PFSK-1 (cell line): ENCODE data around the gene MYO7B.

Experiments used
- FOXP2 ChIP-seq: optimal IDR thresholded peaks from 2 replicates; pipeline ENCODE3; 2011; ENCODE audit warnings: borderline replicate concordance, control low read depth, inconsistent platforms; ENCODE audit not compliant: insufficient read depth; ENCODE audit errors: extremely low read length, extremely low read depth
- POLR2AphosphoS5 ChIP-seq: IDR thresholded peaks from 2 replicates; pipeline ENCODE4 v1.6.1; 2012; ENCODE audit warnings: low read depth, mild to moderate bottlenecking, control low read depth, low read length, moderate library complexity
- TAF1 ChIP-seq: IDR thresholded peaks from 2 replicates; pipeline ENCODE4 v1.6.1; 2012; ENCODE audit warnings: low read length, control low read depth, borderline replicate concordance; ENCODE audit not compliant: insufficient read depth
- TF ChIP-seq, protein P1 (sequence below), 2 experiments: IDR thresholded peaks; 2 replicates each; pipeline versions ENCODE4 v1.6.1 to v1.8.0; 2011 to 2012; ENCODE audit warnings: low read depth in 2 of 2, low read length in 2 of 2, control low read depth in 1 of 2, inconsistent platforms in 1 of 2, mild to moderate bottlenecking in 1 of 2, moderate library complexity in 1 of 2; ENCODE audit not compliant: insufficient read depth in 1 of 2

GRCh38 chr2:127508631-127509034 is 26.9 kb upstream of the MYO7B start:
- TF ChIP-seq, protein P1, sequence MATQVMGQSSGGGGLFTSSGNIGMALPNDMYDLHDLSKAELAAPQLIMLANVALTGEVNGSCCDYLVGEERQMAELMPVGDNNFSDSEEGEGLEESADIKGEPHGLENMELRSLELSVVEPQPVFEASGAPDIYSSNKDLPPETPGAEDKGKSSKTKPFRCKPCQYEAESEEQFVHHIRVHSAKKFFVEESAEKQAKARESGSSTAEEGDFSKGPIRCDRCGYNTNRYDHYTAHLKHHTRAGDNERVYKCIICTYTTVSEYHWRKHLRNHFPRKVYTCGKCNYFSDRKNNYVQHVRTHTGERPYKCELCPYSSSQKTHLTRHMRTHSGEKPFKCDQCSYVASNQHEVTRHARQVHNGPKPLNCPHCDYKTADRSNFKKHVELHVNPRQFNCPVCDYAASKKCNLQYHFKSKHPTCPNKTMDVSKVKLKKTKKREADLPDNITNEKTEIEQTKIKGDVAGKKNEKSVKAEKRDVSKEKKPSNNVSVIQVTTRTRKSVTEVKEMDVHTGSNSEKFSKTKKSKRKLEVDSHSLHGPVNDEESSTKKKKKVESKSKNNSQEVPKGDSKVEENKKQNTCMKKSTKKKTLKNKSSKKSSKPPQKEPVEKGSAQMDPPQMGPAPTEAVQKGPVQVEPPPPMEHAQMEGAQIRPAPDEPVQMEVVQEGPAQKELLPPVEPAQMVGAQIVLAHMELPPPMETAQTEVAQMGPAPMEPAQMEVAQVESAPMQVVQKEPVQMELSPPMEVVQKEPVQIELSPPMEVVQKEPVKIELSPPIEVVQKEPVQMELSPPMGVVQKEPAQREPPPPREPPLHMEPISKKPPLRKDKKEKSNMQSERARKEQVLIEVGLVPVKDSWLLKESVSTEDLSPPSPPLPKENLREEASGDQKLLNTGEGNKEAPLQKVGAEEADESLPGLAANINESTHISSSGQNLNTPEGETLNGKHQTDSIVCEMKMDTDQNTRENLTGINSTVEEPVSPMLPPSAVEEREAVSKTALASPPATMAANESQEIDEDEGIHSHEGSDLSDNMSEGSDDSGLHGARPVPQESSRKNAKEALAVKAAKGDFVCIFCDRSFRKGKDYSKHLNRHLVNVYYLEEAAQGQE (IDR thresholded peaks at IDR 0.05; ENCODE audit: insufficient read depth in 1 of 2, low read depth in 2 of 2, low read length in 2 of 2): no peak
- TF ChIP-seq POLR2AphosphoS5 (0 out of 2 replicates have a peak, but pooled peaks have one; percentile 12), FOXP2 (no peak), TAF1 (no peak)
